SIG-M5 treated with dmso at 0.1 percent for 504 hours (cell line): ENCODE results near the gene SKOR1.

Experiments
- DNase-seq: peaks from one replicate; lab custom pipeline; 2025; ENCODE audit not compliant: unreplicated experiment; lab: John Stamatoyannopoulos, UW

Gene SKOR1

DNA sequence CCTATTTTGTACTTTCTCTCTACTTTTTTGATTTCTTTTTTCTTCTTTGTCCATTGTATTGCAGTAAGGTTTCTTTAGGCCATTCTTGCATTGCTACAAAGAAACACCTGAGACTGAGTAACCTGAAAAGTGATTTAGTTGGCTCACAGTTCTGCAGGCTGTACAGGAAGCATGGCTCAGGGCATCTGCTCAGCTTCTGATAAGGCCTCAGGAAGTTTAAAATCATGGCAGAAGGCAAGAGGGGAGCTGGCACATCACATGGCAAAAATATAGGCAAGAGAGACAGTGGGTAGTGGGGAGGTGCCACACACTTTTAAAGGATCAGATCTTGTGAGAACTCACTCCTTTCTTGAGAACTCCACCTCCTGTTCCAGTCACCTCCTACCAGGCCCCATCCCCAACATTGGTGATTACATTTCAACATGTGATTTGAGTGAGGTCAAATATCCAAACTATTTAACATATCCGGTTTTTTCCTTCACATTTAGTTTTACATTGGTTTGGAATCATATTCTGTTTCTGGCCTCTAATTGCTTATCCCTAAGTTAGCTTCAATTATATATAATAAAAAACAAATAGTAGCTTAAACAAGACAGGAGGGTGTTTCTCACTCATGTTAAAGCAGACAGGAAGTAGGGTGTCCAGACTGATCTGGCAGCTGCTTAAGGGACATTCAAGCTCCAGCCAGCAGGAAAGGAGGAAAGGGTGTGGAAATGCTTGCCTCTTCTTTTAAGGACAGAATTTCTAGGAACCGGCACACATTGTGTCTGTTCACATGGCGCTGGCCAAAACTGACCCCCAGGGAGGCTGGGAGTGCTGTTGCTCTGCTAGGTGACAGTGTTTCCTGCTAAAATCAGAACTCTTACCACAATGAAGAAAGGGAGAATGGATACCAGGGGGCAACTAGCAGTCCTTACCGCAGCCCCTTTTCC lies 28.8 kb upstream of the SKOR1 start:
- no peak for DNase-seq

DNA sequence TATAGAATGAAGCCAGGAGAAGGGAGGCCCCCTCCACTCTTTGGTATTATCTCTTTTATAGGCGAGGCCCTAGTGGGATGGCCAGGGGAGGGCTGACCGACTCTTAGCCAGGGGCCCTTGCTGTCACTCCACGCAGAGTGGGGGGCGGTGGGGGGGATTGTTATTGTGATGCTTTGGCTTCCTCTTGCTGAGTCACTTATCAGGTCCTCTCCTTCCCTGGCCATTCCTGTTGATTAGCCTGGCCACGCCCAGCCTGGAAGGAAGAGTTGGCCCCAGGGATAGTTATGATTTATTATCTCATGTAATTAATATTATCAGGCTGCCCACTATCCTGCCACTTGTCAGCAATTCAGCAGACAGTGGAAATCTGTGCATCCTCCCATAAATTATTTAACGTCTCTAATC lies 25.5 kb upstream of the SKOR1 start:
- DNase-seq, result no peak

DNA sequence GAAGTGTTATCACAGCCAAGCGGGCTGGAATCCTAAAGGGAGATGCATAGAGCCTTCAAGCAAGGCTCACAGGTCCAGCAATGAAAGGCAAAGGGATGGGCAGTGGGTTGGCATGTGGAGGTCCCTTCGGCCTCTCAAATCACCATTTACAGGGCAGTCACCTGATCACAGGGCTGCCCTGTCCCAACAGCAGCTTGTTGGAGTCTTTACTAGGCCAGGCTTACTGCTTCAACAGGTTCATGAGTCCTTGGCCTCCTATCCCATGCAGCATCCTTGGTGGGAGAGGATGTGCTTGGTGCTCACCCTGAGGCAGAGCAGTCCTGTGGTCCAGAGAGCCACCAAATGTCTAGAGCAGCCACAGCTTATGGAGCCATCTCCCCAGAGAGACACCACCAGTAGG lies 24.2 kb upstream of the SKOR1 start:
- no peak for DNase-seq

DNA sequence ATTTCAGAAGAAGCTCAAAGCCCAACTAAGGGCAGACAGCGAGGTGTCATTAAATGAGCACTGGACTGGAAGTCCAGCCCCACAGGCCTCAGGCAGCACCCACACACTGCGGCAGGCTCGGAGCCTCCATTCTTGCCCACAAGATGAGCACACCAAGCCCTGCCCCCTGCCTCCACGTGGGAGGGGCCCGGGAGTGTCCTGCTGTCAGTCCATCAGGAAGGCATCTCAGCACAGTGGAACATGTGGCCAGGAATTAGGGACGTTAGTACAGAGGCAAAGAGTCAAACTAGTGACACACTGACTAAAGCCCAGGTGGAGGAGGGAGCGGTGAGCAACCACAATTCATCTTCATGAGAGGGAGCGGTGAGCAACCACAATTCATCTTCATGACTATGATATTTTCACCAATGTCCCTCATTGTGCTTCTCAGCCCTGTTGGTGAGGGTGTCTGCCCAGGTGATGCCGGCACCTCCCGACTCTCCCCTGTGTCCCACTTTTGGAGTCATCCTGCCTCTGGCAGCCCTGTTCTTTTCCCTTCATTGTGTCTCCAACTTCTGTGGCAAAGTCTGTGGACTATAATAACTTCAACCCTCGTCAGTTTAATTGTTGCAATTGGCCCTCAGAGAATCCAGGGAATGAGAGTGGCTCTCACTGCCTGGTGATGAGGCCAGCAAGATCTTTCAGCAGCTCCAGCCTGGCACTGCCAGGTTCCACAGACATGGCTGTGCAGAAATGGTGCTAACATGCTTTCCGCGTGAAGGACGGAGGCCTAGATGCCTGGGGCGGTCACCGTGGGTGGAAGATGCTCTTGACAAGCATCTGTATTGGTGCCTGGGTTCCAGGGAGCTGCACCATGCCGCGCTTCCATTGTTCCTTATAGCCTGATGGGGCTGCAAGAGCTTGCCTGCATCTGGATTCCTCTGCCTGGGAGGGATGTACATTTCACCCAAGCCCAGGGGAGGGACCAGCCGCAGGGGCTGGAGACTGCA lies 23.1 kb upstream of the SKOR1 start:
- DNase-seq, result no peak

DNA sequence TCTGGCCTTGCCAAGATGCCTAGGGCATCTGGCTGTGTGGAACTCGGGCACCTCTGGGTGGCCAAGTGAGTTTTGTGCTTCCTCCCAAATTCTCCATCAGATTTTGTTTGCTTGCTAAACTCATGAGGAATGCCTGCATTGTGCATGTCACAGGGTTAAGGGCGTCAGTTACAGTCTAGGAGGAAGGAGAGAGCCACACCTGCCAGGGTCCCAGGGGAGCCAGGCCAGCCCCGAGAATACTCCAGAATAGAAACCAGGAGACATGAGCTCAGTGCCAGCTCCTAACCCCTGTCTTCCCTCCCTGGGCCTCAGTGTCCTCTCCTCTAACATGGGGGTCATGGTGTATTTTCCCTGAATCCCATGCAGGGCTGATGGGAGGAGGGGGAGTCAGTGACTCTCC lies 22.0 kb upstream of the SKOR1 start:
- DNase-seq, result no peak

DNA sequence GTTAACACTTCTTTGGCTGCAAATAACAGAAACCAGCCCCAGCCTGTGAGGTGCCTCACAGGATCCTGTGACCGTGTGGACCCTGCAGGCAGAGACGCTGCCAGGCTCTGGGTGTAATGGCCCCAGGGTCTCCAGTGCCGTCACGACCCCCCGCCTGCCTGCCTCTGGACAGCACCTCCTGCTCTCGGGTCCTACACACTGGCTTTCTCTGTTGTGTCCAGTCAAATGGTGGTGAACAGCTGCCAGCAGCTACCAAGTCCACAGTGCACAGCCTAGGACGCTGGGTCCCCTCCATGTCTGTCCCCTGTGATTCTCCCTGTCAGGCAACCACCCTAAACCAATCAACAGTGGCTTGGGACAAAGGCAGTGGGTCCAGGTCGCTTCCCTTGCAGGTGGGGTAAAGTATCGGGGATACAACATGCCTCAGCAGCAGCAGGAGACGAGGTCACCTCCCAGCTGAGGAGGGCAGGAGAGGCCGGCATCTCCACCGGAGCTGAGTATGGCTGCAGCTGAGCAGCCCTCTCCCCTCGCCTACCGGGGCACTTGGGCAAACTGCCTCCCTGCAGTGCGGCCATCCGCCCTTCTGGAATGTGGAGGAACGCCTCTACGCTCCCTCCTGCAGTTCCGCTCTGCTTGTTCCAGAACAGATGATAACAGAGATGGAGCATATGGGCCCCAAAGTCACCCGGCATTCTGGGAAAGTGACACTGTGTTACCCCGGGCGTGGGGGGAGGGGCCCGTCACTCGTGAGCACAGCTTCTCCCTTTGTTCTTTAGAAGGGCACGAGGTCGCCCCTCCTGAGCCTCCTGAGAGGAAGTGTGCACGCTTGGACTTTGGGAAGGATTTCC lies 21.1 kb upstream of the SKOR1 start:
- no peak for DNase-seq

DNA sequence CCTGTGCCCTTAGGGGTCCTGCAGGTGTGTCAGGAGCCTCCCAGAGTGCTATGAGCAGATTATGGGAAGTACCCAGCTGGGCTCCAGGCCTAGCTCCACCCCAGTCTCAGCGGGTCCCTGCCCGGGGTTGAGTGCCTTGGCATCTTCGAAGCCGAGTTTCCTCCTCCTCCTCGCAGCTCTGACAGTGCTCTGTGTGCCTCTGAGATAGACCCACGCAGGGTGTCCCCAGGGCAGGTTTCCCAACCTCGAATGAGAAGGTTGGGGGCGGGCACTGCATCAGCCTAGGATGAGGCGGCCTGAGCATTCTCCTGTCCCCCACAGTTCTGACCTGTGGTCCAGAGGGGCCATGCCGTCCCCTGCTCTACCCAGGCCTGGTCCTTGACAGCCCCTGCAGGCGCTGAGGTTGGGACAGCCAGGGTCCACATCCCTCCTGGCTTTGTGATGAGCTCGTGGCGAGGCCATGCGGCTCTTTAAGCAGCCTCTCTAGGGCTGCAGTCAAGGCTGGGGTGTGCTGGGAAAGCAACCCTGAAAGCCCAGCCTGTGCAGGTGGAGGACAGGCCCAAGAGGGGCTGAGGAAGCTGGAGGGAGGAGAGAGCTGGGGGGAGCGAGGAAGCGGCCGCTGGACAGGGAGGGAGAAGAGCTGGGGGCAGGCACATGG lies 20.2 kb upstream of the SKOR1 start:
- DNase-seq, result no peak

DNA sequence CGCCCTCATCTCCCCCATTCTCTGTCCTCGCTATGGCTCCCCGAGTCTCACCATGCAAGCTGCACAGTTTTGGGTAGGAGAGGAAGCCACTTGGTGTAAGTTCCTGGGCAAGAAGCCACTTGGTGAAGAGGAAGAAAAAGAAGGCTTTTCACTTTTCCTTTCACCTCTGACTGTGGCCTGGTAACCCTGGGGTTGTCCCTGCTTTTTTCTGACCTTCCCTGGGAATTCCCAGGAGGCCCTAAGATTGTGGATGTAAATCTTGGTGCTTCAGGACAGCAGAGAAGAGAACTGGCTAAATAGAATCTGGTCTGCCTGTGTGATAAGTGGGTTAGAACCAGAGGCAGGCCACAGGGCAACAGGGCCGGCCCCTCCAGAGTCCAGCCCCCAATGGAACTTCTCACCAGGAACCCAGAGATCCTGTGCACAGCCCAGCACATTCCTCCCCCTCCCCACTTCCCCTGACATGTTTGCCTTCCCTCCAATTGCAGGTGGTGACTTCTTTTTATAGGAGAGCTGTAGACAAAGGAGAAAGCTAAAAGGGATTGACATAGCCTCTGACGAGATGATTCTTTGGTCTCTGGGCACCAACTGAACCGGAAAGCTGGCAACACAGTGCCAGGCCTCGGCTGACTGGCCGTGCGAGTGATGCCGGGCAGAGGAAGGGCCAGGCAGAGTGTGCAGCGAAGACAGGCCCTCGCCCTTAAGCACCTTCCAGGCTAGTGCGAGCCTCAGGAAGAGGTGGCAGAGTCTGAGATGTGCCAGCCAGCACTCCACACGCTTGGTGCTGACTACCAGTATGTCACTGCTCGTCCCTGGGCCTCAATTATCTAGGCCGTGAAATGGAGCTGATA lies 19.4 kb upstream of the SKOR1 start:
- no peak for DNase-seq

DNA sequence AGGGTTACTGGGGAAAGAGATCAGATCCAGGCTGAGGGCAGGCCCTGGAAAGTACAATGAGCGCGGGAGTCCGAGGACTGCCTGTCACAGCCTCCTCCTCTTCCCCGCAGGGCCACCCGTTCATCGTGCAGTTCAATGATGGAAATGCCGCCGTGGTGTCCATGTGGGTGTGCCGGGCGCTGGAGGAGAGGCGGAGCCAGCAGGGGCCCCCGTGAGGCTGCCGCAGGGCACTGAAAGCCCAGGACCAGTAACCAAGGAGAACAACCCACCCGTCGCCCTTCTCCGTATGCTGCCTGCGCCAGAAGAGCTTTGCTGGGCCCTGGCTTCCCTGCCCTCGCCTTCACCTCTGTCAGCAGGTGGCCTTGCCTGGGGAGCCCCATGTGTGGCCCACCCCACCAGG lies 18.8 kb upstream of the SKOR1 start:
- no peak for DNase-seq

DNA sequence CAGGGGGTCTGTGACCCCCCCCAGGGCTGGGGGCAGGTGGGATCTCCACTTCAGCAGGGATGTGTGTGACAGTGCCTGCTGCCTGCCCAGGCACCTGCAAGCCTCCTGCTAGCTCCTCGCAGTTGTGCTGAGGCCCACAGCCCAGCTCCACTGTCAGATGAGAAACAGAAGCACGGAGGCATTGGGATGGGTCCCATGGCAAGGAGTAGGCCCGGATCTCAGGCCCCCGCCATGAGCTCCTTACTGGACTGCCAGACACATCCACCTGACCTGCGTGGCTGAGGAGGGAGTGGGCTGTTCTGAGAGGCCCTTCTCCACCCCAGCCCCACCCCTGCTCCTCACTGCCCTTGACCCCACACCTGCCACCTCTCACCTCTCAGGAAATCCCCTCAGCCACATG lies 18.2 kb upstream of the SKOR1 start:
- DNase-seq, result no peak

DNA sequence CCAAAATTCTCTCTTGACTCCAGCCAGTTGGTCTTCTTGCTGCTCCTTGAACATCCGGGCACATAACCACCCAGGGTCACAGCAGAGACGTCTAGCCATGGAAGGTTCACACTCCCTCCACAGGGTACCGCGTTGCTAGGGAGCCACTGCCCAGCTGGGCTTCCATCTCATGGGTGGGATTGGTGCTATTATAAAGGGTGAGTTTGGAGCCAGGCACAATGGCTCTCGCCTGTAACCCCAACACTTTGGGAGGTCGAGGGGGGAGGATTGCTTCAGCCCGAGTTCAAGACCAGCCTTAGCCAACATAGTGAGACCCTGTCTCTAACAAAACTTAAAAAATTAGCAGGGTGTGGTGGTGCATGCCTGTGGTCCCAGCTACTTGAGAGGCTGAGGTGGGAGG lies 17.5 kb upstream of the SKOR1 start:
- no peak for DNase-seq

DNA sequence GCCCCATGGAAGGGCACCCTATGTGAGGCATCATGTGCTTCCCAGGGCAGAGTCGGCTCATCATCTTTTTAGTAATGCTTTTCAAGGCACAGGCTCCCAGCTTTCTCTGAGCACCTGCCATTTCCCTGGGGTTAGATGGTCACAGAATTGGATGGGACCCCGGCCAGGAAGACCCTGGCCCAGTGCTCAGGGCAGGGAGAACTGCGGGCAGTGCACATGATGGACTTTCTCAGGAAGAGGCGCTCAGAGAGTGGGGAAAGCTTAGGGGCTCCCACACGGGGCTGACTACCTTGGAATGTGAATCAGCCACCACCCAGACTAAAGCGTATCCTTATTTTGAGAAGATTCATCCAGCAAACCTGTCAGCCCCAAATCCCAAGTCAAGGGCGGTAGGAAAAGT lies 16.5 kb upstream of the SKOR1 start:
- no peak for DNase-seq

DNA sequence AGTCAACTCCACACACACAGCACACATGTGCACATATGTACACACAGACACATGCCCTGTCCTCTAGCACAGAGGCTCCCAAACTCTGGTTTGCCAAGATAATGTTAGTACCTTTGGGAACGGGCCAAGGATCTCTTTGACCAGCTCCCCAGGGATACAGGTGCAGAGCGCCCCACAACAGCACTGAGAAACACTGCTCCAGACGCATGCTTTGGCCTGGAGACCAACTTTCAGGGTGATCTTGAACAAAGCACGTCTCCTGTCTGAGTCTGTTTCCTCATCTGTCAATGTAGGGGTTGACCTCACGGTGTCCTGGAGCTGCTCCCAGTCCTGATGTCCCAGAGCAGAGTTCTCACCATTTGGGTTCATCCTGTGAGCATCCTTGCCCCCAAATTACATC lies 15.9 kb upstream of the SKOR1 start:
- DNase-seq, result no peak

DNA sequence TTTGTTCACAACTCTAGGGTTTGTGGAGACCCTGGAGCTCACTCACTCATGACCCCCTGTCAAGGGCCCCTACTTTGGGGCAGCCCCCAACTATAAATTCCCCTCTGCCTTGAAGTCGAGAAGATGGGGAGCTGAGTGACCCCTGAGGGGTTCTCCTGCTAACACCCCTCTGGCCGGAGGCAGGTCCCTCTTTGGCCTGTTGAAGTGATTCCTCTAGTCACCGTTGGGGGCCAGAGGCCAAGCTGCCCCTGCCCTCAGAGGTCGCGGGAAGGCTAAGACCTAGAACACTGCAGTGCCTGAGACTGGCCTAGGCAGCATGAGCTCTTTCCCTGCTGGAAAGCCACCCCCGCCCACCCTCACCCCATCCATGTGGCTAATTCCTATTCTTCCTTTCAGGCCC lies 15.4 kb upstream of the SKOR1 start:
- no peak for DNase-seq

DNA sequence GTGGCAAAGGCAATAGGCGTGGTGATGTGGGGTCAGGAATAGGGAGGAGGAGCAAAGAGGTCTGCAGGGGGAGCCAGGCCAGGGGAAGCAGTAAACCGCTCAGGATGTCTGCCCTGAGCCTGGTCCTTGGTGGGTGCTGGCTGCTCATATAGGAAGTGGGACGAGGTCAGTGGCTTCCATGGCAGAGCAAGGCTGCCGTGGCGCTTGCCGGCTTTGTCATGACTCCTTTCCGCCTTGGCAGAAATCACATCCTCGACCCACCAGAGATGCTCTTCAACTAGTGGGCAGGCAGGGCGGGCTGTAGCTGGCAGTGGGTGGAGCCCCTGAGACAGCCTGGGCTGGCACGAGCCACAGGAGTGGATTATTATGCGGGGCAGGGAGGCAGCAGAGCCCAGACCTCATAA lies 13.1 kb upstream of the SKOR1 start:
- DNase-seq, result no peak

DNA sequence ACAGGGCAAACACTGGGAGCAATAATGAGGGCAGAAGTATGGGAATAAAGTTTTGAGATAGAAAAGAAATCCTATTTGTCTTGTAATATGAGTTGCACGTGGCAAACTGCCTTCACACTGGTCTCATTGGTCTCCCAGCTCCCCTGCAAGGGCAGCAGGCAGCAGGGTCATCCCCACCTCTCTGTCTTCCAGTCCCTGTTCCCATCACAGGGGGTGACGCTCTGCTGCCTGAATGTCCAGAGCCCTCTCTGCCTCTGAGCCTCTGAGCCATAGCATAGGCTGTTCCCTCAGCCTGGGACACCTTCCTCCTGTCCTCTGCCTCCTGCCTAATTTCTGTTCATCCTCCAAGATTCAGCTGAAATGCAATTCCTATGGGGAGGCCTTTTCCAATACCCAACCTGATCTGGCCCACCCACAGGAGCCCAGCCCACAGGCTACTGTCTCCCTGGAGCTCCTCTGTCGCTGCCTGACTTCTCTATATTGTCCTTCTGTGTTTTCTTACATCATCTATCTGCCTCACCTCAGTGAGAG lies 12.1 kb upstream of the SKOR1 start:
- DNase-seq, result no peak

DNA sequence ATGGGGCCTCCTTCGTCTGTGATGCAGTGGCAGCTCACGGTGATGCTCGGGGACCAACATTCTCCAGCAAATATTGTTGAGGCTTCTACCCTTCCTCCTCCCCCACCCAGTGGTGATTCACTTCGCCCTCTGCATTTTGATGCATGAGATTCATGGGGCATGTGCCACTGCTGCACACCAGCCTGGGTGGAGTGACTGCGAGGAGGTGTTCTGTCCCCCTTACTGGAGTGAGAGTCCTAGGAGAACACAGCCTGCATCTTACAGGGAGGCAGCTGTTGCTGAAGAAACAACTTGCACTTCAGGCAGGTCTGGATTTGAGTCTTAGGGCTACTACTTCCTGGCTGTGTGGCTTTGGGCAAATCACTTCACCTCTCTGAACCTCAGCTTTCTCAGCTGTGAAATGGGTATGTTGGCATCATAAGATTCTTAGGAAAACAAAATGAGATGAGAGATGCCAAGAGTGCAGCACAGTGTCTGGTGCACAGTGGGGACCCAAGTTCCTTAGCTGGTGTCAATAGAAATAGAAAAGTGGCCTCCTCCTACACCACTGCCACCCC lies 10.2 kb upstream of the SKOR1 start:
- no peak for DNase-seq

DNA sequence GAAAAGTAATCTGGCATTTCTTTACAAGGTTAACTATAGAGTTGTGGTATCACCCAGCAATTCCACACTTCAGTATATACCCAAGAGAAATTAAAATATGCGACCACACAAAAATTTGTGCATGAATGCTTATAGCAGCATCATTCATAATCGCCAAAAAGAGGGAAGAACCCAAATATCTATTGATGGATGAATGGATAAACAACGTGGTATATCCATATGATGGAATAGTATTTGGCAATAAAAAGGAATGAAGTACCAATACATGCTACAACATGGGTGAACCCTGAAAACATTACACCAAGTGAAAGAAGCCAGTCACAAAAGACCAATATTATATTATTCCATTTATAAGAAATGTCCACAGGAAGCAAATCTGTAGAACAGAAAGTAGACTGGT lies 8.6 kb upstream of the SKOR1 start:
- no peak for DNase-seq

DNA sequence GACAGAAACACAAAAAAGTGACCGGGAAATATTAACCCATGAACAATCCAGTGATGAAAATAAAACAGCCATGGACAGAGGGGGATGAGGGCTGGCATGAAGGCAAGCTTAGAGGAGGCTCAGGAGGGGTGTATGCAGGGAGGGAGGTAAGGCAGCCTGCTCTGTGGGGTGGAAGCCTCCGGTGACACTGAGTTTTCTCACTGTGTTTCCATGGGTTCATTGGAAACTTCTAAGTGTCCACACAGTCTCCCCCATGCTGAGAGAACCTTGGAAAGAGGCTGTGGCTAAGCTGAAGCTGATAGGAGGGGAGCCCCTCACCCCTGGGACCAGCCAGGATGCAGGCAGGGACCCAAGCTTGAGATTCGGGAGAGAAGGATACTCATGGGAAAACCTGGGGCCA lies 6.8 kb upstream of the SKOR1 start:
- DNase-seq, result no peak
